ENCODE measurements around the gene KLHL14.

Gene KLHL14

GRCh38 chr18:32769586-32770053, 3.2 kb downstream of the KLHL14 start:
- ATAC-seq = no peak

GRCh38 chr18:32769071-32769585, 3.7 kb downstream of the KLHL14 start:
- ATAC-seq = no peak

GRCh38 chr18:32767400-32767799, 5.4 kb downstream of the KLHL14 start:
- ATAC-seq = no peak

- ATAC-seq = no peak
These were observed 8.1 kb downstream of the KLHL14 start for GRCh38 chr18:32764611-32765244.

- ATAC-seq = no peak
These were observed 9.5 kb downstream of the KLHL14 start for GRCh38 chr18:32763293-32763692.

- ATAC-seq = no peak
These were observed 11.6 kb downstream of the KLHL14 start for GRCh38 chr18:32761231-32761630.

- peak in 1 of 2 donors; percentile 51 for ATAC-seq
These were observed 12.4 kb downstream of the KLHL14 start for GRCh38 chr18:32760391-32760790.

- no peak for ATAC-seq
These were observed 13.1 kb downstream of the KLHL14 start for GRCh38 chr18:32759611-32760167.

GRCh38 chr18:32754508-32755263, 18.1 kb downstream of the KLHL14 start:
- no peak for ATAC-seq

GRCh38 chr18:32753656-32754260, 19.1 kb downstream of the KLHL14 start:
- no peak for ATAC-seq

- no peak for ATAC-seq
These were observed 22.5 kb downstream of the KLHL14 start for GRCh38 chr18:32750328-32750727.

GRCh38 chr18:32749809-32750208, 23.0 kb downstream of the KLHL14 start:
- no peak for ATAC-seq

GRCh38 chr18:32742579-32742978, 30.2 kb downstream of the KLHL14 start:
- ATAC-seq = no peak

- ATAC-seq = peak in 1 of 2 donors; percentile 13
These were observed 37.0 kb downstream of the KLHL14 start for GRCh38 chr18:32735781-32736180.

- no peak for ATAC-seq
These were observed 38.4 kb downstream of the KLHL14 start for GRCh38 chr18:32734442-32734841.

- ATAC-seq = no peak
These were observed 40.7 kb downstream of the KLHL14 start for GRCh38 chr18:32732165-32732564.

GRCh38 chr18:32730620-32731091, 42.2 kb downstream of the KLHL14 start:
- ATAC-seq = peak; percentile 68 to 77

GRCh38 chr18:32730068-32730467, 42.8 kb downstream of the KLHL14 start:
- no peak for ATAC-seq

- ATAC-seq = no peak
These were observed 48.6 kb downstream of the KLHL14 start for GRCh38 chr18:32724071-32724749.

GRCh38 chr18:32722279-32722678, 50.5 kb downstream of the KLHL14 start:
- no peak for ATAC-seq

GRCh38 chr18:32717126-32717525, 55.7 kb downstream of the KLHL14 start:
- no peak for ATAC-seq

GRCh38 chr18:32714571-32715148, 58.2 kb downstream of the KLHL14 start:
- ATAC-seq = no peak
